Measurements from ENCODE around the gene MAN2B2.

MAN2B2 gene

GRCh38 chr4:6568148-6568547 lies 6.8 kb upstream of the MAN2B2 start:
- no peak for DNase-seq (ENCODE audit: low spot score)

GRCh38 chr4:6568689-6569332 lies 6.2 kb upstream of the MAN2B2 start:
- no peak for DNase-seq (ENCODE audit: low spot score)

- no peak for DNase-seq (ENCODE audit: low spot score)
Observed at GRCh38 chr4:6571608-6572007, 3.4 kb upstream of the MAN2B2 start.

GRCh38 chr4:6573551-6573950 lies 1.4 kb upstream of the MAN2B2 start:
- DNase-seq (ENCODE audit: low spot score): no peak

- DNase-seq (ENCODE audit: low spot score): no peak
Observed at GRCh38 chr4:6573986-6574746, 823 bp upstream of the MAN2B2 start.

- DNase-seq (ENCODE audit: low spot score): no peak
Observed at GRCh38 chr4:6575503-6576240, 683 bp downstream of the MAN2B2 start.

GRCh38 chr4:6576512-6576911 lies 1.5 kb downstream of the MAN2B2 start:
- DNase-seq (ENCODE audit: low spot score): peak; percentile 25

- no peak for DNase-seq (ENCODE audit: low spot score)
Observed at GRCh38 chr4:6576932-6577331, 1.9 kb downstream of the MAN2B2 start.

- no peak for DNase-seq (ENCODE audit: low spot score)
Observed at GRCh38 chr4:6577409-6577808, 2.4 kb downstream of the MAN2B2 start.

- no peak for DNase-seq (ENCODE audit: low spot score)
Observed at GRCh38 chr4:6578221-6578620, 3.2 kb downstream of the MAN2B2 start.

- DNase-seq (ENCODE audit: low spot score): no peak
Observed at GRCh38 chr4:6580353-6580752, 5.4 kb downstream of the MAN2B2 start.

- no peak for DNase-seq (ENCODE audit: low spot score)
Observed at GRCh38 chr4:6581566-6582121, 6.7 kb downstream of the MAN2B2 start.

GRCh38 chr4:6582889-6583490 lies 8.0 kb downstream of the MAN2B2 start:
- DNase-seq (ENCODE audit: low spot score): peak; percentile 38

GRCh38 chr4:6584865-6585264 lies 9.9 kb downstream of the MAN2B2 start:
- no peak for DNase-seq (ENCODE audit: low spot score)

GRCh38 chr4:6586715-6587325 lies 11.8 kb downstream of the MAN2B2 start:
- DNase-seq (ENCODE audit: low spot score): no peak

GRCh38 chr4:6589444-6589843 lies 14.5 kb downstream of the MAN2B2 start:
- DNase-seq (ENCODE audit: low spot score): no peak

- DNase-seq (ENCODE audit: low spot score): no peak
Observed at GRCh38 chr4:6591313-6591712, 16.3 kb downstream of the MAN2B2 start.

GRCh38 chr4:6591781-6592180 lies 16.8 kb downstream of the MAN2B2 start:
- DNase-seq (ENCODE audit: low spot score): no peak

- DNase-seq (ENCODE audit: low spot score): no peak
Observed at GRCh38 chr4:6592804-6593563, 18.0 kb downstream of the MAN2B2 start.

GRCh38 chr4:6594341-6594740 lies 19.4 kb downstream of the MAN2B2 start:
- DNase-seq (ENCODE audit: low spot score): no peak

- no peak for DNase-seq (ENCODE audit: low spot score)
Observed at GRCh38 chr4:6594826-6595355, 19.9 kb downstream of the MAN2B2 start.

All from cerebellar cortex (tissue), 1 donor.